ENCODE data around the gene MACROD2.

MACROD2 gene

DNA sequence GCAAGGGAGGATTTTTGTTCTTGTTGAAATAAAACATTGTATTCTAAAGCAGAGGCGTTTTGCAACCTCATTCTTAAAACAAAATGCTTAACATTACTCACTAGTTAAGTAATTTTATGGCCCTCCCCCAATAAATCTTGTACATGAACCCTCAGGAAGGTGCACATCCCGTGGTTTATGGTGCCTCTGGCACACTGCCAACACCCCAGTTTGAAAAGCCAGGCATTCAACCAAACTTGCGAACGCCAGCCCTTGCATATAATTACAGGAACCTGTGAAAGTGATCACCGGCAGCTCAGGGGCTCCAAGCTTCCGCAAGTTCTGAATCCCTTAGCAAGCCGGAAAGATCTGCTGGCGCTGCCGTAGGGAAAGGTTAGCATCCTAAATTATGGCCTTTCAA, 1451.1 kb downstream of the MACROD2 start:
- no peak overlapping the region for H3K4me3 ChIP-seq (ENCODE audit: low read length)
- TF ChIP-seq, protein P1, sequence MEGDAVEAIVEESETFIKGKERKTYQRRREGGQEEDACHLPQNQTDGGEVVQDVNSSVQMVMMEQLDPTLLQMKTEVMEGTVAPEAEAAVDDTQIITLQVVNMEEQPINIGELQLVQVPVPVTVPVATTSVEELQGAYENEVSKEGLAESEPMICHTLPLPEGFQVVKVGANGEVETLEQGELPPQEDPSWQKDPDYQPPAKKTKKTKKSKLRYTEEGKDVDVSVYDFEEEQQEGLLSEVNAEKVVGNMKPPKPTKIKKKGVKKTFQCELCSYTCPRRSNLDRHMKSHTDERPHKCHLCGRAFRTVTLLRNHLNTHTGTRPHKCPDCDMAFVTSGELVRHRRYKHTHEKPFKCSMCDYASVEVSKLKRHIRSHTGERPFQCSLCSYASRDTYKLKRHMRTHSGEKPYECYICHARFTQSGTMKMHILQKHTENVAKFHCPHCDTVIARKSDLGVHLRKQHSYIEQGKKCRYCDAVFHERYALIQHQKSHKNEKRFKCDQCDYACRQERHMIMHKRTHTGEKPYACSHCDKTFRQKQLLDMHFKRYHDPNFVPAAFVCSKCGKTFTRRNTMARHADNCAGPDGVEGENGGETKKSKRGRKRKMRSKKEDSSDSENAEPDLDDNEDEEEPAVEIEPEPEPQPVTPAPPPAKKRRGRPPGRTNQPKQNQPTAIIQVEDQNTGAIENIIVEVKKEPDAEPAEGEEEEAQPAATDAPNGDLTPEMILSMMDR (conservative IDR thresholded peaks at IDR 0.05; ENCODE audit: low read length), result no peak
- no peak for DNase-seq (ENCODE audit: low read depth)

DNA sequence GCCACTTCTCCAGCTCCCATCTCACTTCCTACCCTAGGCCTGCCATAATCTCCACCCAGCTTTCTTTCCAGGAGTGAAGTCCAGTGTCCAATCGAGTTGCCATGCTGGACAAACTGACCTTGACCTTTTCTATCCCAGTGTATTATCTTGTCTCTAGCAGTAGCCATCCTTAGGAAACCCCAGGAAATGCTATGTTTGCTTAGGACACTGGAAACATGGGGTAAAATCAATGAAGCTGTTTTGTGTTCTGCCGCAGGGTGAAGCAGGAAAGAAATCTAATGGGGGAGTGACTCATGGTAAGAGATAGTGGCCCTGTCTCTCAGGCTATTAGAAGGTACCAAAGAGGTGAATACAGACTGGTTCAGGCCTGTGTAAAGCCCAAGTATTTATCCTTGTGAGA, 1452.2 kb downstream of the MACROD2 start:
- H3K4me3 ChIP-seq (ENCODE audit: low read length), result no peak overlapping the region
- TF ChIP-seq, protein P1 (conservative IDR thresholded peaks at IDR 0.05; ENCODE audit: low read length), result no peak
- no peak for DNase-seq (ENCODE audit: low read depth)

DNA sequence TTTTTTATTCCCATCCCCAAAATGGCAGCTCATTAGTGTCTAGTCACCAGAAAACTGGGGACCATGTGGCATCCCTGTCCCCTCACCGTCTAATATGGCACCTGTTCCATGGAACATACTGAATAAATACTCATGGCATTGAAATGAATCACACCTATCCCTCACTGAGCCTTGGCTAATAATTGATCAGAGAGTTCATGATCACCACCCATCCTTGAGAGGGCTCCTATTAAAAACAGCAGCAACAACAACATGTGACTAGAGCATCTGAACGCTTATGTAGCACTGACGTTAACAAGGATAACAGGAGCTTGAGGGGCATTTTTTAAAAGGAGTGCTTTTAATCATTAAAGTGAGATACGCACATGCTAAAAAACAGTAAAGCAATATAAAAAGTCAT, 1453.7 kb downstream of the MACROD2 start:
- DNase-seq (ENCODE audit: low read depth), result no peak
- H3K4me3 ChIP-seq (ENCODE audit: low read length), result no peak overlapping the region
- TF ChIP-seq, protein P1 (conservative IDR thresholded peaks at IDR 0.05; ENCODE audit: low read length), result no peak

DNA sequence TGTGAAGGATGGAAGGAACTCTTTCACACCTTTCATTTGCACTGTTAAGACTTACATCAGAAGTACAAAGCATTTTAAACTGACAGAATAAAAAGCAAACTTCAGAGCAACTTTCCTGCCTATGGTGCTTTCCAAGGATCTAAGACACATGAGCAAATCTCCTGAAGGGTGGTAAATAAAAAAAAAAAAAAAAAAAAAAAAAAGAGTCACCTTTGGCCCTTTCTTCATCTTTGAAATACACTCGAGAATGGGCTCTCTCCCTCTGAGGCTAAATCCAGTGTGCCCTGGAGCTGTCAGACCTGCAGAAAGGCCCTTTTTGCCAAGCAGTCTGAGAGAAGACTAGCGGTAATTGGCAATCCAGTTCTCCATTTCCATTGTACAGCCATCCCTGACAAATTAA, 1455.9 kb downstream of the MACROD2 start:
- TF ChIP-seq, protein P1 (conservative IDR thresholded peaks at IDR 0.05; ENCODE audit: low read length), result no peak
- DNase-seq (ENCODE audit: low read depth), result no peak
- no peak overlapping the region for H3K4me3 ChIP-seq (ENCODE audit: low read length)

DNA sequence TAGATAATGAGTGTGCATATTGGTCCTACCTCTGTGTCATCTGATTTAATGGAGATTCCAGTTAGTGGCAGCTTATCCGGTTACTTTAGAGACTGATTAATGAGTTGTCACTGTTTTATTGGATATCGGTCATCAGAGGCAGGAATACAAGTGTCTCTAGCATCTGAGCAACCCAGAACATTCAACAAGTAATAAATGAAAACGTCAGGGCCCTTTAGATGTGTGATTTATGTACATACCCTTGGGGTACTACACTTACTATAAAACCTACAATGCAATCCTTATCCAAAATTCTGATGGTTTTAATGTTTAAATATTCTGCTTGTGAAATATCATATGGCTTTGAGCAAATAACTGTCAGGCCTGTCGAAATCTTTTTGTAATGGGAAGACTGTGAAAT, 1460.0 kb downstream of the MACROD2 start:
- H3K4me3 ChIP-seq (ENCODE audit: low read length), result no peak overlapping the region
- no peak for DNase-seq (ENCODE audit: low read depth)
- TF ChIP-seq, protein P1 (conservative IDR thresholded peaks at IDR 0.05; ENCODE audit: low read length), result no peak

DNA sequence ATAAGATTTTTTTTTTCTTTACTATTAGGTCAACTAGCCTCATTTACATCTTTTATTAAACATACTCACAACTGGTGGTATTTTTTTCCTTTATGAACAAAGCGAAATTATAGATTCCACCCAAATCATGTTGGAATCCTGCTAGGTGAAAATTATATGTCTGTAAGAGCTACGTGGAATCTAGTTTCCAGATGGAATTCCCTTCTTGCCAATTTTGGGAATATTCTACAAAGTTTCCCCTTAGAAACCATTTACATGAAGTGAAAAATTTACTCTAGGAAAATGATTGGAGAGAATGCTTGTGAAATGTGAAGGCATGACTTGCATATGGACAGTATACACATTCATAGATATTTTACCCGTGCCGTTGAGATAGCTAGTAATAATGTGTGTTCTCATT, 1466.6 kb downstream of the MACROD2 start:
- DNase-seq (ENCODE audit: low read depth), result no peak
- TF ChIP-seq, protein P1 (conservative IDR thresholded peaks at IDR 0.05; ENCODE audit: low read length), result no peak
- no peak overlapping the region for H3K4me3 ChIP-seq (ENCODE audit: low read length)

DNA sequence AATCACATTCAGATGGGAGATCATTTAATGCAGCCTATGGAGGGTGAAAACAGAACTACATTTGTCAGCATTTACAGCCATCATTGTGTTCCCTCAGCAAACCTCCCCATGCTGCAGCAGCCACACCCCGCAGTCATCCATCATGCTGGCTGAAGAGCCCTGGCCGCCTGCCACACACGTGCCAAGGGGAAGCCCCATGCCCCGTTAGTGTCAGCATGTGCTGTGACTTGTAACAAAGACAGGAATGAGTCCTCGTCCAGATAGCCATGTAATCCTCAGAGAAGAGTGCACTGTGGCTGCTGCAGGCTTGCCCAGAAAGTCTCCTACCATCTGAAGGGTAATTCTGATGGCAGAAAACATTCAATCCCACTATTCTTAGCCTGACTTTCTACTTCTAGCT, 1480.2 kb downstream of the MACROD2 start:
- no peak overlapping the region for H3K4me3 ChIP-seq (ENCODE audit: low read length)
- DNase-seq (ENCODE audit: low read depth), result no peak
- TF ChIP-seq, protein P1 (conservative IDR thresholded peaks at IDR 0.05; ENCODE audit: low read length), result no peak
